Breast epithelium (tissue), 4 donors: ENCODE data around the gene TAL2. TPM values are rescaled to one million over a fixed set of nuclear protein-coding genes. Genes with fewer than 3 reads are reported as not detected.

ENCODE experiments used
- DNase-seq, 2 donors: peaks; one replicate each; pipeline ENCODE4 v3.0.0-alpha.2; 2019; ENCODE audit warnings: low spot score in 2 of 2
- H3K27ac ChIP-seq, 2 donors: fragments of 200-600 bp; sonication (generic) in 1 of 2; one replicate each; pipeline ENCODE4 v1.5.1; 2016 to 2019; ENCODE audit warnings: mild to moderate bottlenecking in 1 of 2
- H3K27me3 ChIP-seq, 2 donors: fragments of 200-600 bp; sonication (generic) in 1 of 2; one replicate each; pipeline versions ENCODE4 v1.5.1 to v1.6.0; 2017 to 2019; ENCODE audit warnings: control low read depth in 1 of 2, mild to moderate bottlenecking in 1 of 2
- H3K36me3 ChIP-seq: fragments of 200-600 bp; one replicate; pipeline ENCODE4 v1.5.1; 2019
- H3K4me1 ChIP-seq, 2 donors: fragments of 200-600 bp; sonication (generic); one replicate each; pipeline ENCODE4 v1.5.1; 2016 to 2019; ENCODE audit warnings: control low read depth in 1 of 2
- H3K4me3 ChIP-seq, 3 donors: fragments of 200-600 bp; sonication (generic); 1 replicate in 2 of 3; 2 replicates in 1 of 3; pipeline ENCODE4 v1.5.1; 2016 to 2019; ENCODE audit warnings: mild to moderate bottlenecking in 3 of 3, moderate library complexity in 2 of 3
- H3K9me3 ChIP-seq, 2 donors: fragments of 200-600 bp; sonication (generic) in 1 of 2; one replicate each; pipeline ENCODE4 v1.5.1; 2016 to 2019; ENCODE audit warnings: control low read depth in 1 of 2
- POLR2A ChIP-seq: fragments of 450-650 bp; IDR thresholded peaks from one replicate; pipeline ENCODE4 v1.6.1; 2016; ENCODE audit warnings: antibody characterized with exemption, mild to moderate bottlenecking, moderate library complexity
- POLR2AphosphoS5 ChIP-seq, 3 donors: sonication (generic); formaldehyde crosslinking; IDR thresholded peaks; one replicate each; pipeline ENCODE4 v1.6.1; 2017; ENCODE audit warnings: antibody characterized with exemption in 3 of 3
- intact Hi-C: fragments of 100-400 bp; cut with DNase I; formaldehyde crosslinking; loops from one replicate; pipeline ENCODE4 v1.15.1; 2023; ENCODE audit warnings: low total_unique reads
- total RNA-seq, 3 donors: library from RNA; depleted of rRNA; stranded (reverse); fragments of >200 nt; gene quantifications; one replicate each; pipeline ENCODE4 v1.1.0, GENCODE V29; 2016
- TF ChIP-seq, protein P1 (sequence below), 3 donors: fragments of 450-650 bp; IDR thresholded peaks; one replicate each; pipeline ENCODE4 v1.5.1; 2016 to 2017; ENCODE audit warnings: antibody characterized with exemption in 3 of 3, mild to moderate bottlenecking in 3 of 3, moderate library complexity in 3 of 3

The TAL2 gene
- total RNA-seq, 3 donors from 2014 or later: not detected

GRCh38 chr9:105696219-105696793, 34.0 kb downstream of the TAL2 start:
- Histone ChIP-seq H3K27ac (no peak overlapping the region), H3K36me3 (no peaks in the 10 kb centered on the region), H3K4me1 (no peaks in the 10 kb centered on the region), H3K4me3 (no peak overlapping the region), H3K27me3 (peaks cover 0 to 10% of the 10 kb centered on the region in 2 donors), H3K9me3 (no peaks in the 10 kb centered on the region)
- no peak for TF ChIP-seq POLR2A
- TF ChIP-seq, protein P1, sequence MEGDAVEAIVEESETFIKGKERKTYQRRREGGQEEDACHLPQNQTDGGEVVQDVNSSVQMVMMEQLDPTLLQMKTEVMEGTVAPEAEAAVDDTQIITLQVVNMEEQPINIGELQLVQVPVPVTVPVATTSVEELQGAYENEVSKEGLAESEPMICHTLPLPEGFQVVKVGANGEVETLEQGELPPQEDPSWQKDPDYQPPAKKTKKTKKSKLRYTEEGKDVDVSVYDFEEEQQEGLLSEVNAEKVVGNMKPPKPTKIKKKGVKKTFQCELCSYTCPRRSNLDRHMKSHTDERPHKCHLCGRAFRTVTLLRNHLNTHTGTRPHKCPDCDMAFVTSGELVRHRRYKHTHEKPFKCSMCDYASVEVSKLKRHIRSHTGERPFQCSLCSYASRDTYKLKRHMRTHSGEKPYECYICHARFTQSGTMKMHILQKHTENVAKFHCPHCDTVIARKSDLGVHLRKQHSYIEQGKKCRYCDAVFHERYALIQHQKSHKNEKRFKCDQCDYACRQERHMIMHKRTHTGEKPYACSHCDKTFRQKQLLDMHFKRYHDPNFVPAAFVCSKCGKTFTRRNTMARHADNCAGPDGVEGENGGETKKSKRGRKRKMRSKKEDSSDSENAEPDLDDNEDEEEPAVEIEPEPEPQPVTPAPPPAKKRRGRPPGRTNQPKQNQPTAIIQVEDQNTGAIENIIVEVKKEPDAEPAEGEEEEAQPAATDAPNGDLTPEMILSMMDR (IDR thresholded peaks at IDR 0.05): no peak
- no peak for TF ChIP-seq POLR2AphosphoS5 (IDR thresholded peaks at IDR 0.05)
- intact Hi-C loops: no loop called here
- no peak for DNase-seq

DNA sequence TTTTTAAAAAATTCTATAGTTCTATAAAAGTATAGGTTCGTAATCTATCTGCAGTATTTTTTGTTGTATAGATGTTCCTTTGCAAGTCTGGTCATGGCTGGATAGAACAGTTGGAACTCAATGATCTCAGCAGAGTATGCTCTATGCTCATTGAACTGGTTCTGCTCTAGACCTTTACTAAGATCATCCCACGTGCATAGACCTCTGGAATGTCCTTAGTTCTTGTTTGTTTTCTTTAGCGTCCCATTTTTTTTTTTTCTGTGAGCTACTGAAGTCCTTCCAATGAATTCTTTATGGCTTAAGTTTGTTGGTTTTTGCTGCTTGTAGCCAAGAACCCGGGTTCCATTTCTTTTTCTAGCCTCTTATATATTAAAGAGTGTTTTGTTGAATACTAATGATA, 35.6 kb downstream of the TAL2 start:
- Histone ChIP-seq H3K4me1 (no peaks in the 10 kb centered on the region), H3K36me3 (no peaks in the 10 kb centered on the region), H3K27me3 (peaks cover 0 to 6% of the 10 kb centered on the region in 2 donors), H3K27ac (no peak overlapping the region), H3K9me3 (no peaks in the 10 kb centered on the region), H3K4me3 (no peak overlapping the region)
- TF ChIP-seq, protein P1 (IDR thresholded peaks at IDR 0.05): no peak
- TF ChIP-seq POLR2A (no peak), POLR2AphosphoS5 (IDR thresholded peaks at IDR 0.05) (no peak)
- intact Hi-C loops: no loop called here
- DNase-seq: no peak

GRCh38 chr9:105698348-105698870, 36.2 kb downstream of the TAL2 start:
- intact Hi-C loops: no loop called here
- Histone ChIP-seq H3K36me3 (no peaks in the 10 kb centered on the region), H3K4me3 (no peak overlapping the region), H3K27ac (no peak overlapping the region), H3K9me3 (no peaks in the 10 kb centered on the region), H3K4me1 (no peaks in the 10 kb centered on the region), H3K27me3 (peaks cover 0 to under 1% of the 10 kb centered on the region in 2 donors)
- TF ChIP-seq, protein P1 (IDR thresholded peaks at IDR 0.05): no peak
- no peak for TF ChIP-seq POLR2A
- TF ChIP-seq POLR2AphosphoS5 (IDR thresholded peaks at IDR 0.05): no peak
- no peak for DNase-seq

- intact Hi-C loops: no loop called here
- Histone ChIP-seq H3K27ac (no peak overlapping the region), H3K36me3 (no peaks in the 10 kb centered on the region), H3K27me3 (no peaks in the 10 kb centered on the region), H3K4me1 (no peaks in the 10 kb centered on the region), H3K4me3 (no peak overlapping the region), H3K9me3 (no peaks in the 10 kb centered on the region)
- no peak for TF ChIP-seq POLR2AphosphoS5 (IDR thresholded peaks at IDR 0.05)
- TF ChIP-seq POLR2A: no peak
- TF ChIP-seq, protein P1 (IDR thresholded peaks at IDR 0.05): no peak
- DNase-seq: no peak
Measured at GRCh38 chr9:105700668-105701067, 38.4 kb downstream of the TAL2 start.

- no peaks in the 10 kb centered on the region for H3K4me1 ChIP-seq
- H3K27me3 ChIP-seq: no peaks in the 10 kb centered on the region
- H3K4me3 ChIP-seq: no peak overlapping the region
- H3K36me3 ChIP-seq: no peaks in the 10 kb centered on the region
- DNase-seq: no peak
- intact Hi-C loops: no loop called here
- no peak overlapping the region for H3K27ac ChIP-seq
- TF ChIP-seq, protein P1 (IDR thresholded peaks at IDR 0.05): no peak
- H3K9me3 ChIP-seq: no peaks in the 10 kb centered on the region
Measured at GRCh38 chr9:105701145-105701544, 38.9 kb downstream of the TAL2 start.
